Measurements from ENCODE around the gene ZNF200.
"Not testable (repeated sequence)": the region's sequence is repeated elsewhere in the genome, so short reads cannot be mapped to it uniquely, and the experiment has no call there.

Gene ZNF200

GRCh38 chr16:3252967-3253366, 18.0 kb upstream of the ZNF200 start:
- DNase-seq = no peak

- DNase-seq = no peak
Observed at GRCh38 chr16:3249451-3249850, 14.5 kb upstream of the ZNF200 start.

GRCh38 chr16:3249020-3249419, 14.1 kb upstream of the ZNF200 start:
- DNase-seq = no peak

DNA sequence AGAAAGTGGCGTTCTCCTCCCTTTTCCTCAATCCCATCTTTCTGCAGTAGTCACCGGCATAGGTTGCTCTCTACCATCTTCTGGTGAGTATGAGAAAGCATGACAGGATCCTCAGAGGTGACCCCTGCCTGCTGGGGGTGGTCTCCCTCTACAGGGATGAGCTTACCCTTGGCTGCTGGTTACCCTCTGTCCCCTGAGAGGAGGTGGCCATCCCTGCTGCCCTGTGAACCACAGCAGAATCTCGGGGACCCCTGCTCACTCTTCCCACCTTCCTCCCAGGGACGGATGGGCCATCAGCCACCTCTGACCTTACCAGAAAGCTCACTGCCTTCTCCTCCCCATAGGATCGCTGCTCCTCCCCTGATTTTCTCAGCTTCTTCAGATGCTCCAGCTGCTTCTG, 13.6 kb upstream of the ZNF200 start:
- no peak for DNase-seq

DNA sequence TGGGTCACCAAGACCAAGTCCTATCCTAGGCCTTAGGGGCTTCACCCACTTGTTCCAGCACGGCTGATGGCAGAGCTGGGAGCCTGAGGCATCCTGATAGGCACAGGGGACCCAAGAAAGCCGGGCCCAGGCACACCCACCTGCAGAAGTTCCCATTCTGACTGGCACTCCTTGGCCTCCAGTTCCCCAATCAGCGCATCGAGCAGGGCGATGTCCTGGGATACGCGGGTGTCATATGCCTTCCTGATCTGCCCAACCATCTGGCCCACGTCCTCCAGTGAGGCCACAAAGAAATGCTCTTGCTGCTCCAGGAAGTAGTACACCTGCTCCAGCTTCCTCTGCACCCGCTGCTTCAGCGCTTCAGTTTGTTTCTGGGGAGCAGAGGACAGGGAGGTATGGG, 11.9 kb upstream of the ZNF200 start:
- DNase-seq = no peak

- DNase-seq = no peak
Observed at GRCh38 chr16:3246002-3246401, 11.0 kb upstream of the ZNF200 start.

- DNase-seq = no peak
Observed at GRCh38 chr16:3243882-3244281, 8.9 kb upstream of the ZNF200 start.

- peak; percentile 70 for DNase-seq
Observed at GRCh38 chr16:3242709-3243108, 7.8 kb upstream of the ZNF200 start.

DNA sequence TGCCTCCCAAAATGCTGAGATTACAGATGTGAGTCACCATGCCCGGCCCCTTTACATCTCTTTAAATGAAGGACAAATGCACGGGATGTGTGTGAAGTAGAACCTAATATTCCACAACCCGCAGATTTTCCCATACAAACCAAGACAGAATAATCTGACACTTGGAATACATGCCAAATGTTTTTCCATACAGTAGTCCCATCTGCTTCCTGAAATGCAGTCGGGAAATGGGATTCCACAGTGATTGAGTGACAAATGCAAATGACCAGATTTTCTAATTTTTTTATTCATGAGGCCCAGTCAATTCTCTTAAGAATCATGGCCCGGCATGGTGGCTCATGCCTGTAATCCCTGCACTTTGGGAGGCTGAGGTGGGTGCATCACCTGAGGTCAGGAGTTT, 6.8 kb upstream of the ZNF200 start:
- no peak for DNase-seq

- DNase-seq = peak; percentile 85
Observed at GRCh38 chr16:3235856-3236669, 1.1 kb upstream of the ZNF200 start.

DNA sequence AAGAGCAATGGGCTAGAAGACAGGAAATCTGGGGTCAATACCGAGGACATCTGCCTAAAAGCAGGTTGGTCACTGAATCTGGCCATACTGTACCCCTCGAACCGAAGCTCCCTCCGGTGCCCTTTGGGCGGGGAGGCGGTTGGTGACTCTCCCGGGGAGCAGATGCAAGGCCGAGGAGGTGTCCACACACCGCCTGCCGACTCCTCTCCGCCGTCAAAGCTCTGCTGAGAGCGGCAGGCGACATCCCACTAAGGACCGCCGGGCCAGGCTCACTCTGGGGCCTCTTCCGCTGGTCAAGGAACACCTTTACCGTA, 458 bp downstream of the ZNF200 start:
- DNase-seq = no peak

GRCh38 chr16:3223913-3224515, 10.9 kb downstream of the ZNF200 start:
- DNase-seq = no peak

- DNase-seq = no peak
Observed at GRCh38 chr16:3220839-3221238, 14.1 kb downstream of the ZNF200 start.

DNA sequence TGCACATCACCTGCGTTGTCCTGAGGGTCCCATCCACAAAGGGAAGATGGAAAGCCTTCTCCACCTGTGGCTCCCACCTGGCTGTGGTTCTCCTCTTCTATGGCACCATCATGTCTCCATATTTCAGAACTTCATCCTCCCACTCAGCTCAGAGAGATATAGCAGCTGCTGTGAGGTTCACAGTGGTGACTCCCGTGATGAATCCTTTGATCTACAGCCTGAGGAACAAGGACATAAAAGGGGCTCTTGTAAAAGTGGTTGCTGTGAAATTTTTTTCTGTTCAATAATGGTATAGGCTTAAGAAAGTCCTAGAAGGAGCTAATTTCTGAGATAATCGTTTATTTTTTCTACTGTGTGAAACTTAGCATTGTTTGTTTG, 18.7 kb downstream of the ZNF200 start:
- DNase-seq = no peak

GRCh38 chr16:3215601-3216262, 19.2 kb downstream of the ZNF200 start:
- no peak for DNase-seq

DNA sequence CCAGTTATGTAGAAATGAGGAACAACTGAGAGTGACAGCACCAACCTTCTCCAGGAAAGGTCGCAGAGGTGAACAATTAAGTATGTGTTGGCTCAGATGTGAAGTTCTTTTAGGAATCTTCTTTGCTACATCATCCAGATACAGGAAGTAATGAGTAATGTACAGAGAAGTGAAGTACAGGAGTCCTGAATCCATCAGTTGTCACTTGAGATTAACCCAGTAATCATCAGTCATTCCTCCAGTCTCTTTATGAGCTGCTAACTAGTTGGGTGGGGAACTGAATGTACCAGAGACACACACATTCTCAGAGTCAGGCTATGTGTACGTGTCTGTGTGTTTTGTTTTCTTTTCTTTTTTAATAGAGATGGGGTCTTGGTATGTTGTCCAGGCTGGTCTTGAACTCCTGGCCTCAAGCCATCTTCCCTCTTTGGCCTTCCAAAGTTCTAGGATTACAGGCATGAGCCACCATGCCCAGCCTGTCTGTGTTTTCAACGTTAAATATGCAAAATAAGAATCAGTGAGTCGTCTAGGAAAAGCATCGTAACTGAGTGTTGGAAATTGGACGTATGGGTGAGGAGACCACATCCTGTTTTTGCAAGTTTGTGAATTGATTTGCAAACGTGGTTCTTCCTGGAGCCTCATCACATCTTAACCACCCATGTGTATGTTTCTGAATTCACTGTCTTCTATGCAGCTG, 19.9 kb downstream of the ZNF200 start:
- DNase-seq = peak; percentile 41

- DNase-seq = no peak
Observed at GRCh38 chr16:3212567-3212966, 22.4 kb downstream of the ZNF200 start.

DNA sequence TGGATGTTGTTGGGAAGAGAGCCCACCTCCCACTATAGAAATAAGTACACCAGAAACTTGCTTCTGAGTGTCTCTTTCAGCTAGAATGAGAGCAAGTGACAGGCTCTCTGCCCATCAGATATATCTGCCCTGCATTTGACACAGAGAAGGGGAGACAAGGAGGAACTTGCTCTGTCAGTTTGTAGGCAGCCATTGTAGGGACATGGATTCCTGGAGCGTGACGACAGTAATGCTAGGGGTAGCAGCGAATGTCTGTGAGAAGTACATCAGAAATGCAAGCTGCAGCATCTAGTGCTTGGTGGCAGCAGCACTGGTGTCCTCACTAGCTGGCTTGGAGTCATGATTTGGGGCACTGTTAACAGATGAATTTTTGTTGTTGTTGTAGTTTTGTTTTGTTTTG, 23.0 kb downstream of the ZNF200 start:
- no peak for DNase-seq

- DNase-seq = no peak
Observed at GRCh38 chr16:3207086-3207953, 27.6 kb downstream of the ZNF200 start.

DNA sequence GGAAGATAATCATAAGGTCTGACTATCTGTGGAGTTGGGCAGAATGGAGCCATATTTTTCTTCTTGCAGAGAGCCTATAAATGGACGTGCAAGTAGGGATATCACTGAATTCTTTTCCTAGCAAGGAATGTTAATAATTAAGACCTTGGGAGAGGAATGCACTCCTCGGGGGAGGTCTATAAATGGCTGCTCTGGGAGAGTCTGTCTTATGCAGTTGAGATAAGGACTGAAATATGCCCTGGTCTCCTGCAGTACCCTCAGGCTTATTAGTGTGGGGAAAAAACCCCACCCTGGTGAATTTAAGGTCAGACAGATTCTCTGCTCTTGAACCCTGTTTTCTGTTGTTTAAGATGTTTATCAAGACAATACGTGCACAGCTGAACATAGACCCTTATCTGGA, 29.0 kb downstream of the ZNF200 start:
- DNase-seq = not testable (repeated sequence)

- DNase-seq = no peak
Observed at GRCh38 chr16:3202903-3203539, 31.9 kb downstream of the ZNF200 start.

Measured in MV-4-11 (cell line).